ENCODE measurements around the gene PDE11A.

The PDE11A gene

GRCh38 chr2:177883177-177883576 is 189.4 kb downstream of the PDE11A start:
- Histone ChIP-seq H3K27ac (no peak overlapping the region), H3K9me3 (ENCODE audit: severe bottlenecking) (peaks cover 2% of the 10 kb centered on the region), H3K27me3 (ENCODE audit: insufficient read depth, low read depth, severe bottlenecking) (no peaks in the 10 kb centered on the region), H3K4me3 (ENCODE audit: low read depth, low read length) (no peak overlapping the region), H3K36me3 (no peaks in the 10 kb centered on the region)
- no peak for TF ChIP-seq CTCF (IDR thresholded peaks at IDR 0.05; ENCODE audit: low read depth, low read length)
- no peak for DNase-seq

- Histone ChIP-seq H3K27me3 (ENCODE audit: insufficient read depth, low read depth, severe bottlenecking) (no peaks in the 10 kb centered on the region), H3K36me3 (no peaks in the 10 kb centered on the region), H3K4me3 (ENCODE audit: low read depth, low read length) (no peak overlapping the region), H3K9me3 (ENCODE audit: severe bottlenecking) (peaks cover 2% of the 10 kb centered on the region), H3K27ac (no peak overlapping the region)
- no peak for DNase-seq
- no peak for TF ChIP-seq CTCF (IDR thresholded peaks at IDR 0.05; ENCODE audit: low read depth, low read length)
Measured at GRCh38 chr2:177882501-177882900, 190.1 kb downstream of the PDE11A start.

GRCh38 chr2:177881921-177882320 is 190.7 kb downstream of the PDE11A start:
- no peak for DNase-seq
- Histone ChIP-seq H3K4me3 (ENCODE audit: low read depth, low read length) (no peak overlapping the region), H3K27ac (no peak overlapping the region), H3K36me3 (no peaks in the 10 kb centered on the region), H3K27me3 (ENCODE audit: insufficient read depth, low read depth, severe bottlenecking) (no peaks in the 10 kb centered on the region), H3K9me3 (ENCODE audit: severe bottlenecking) (peaks cover 2% of the 10 kb centered on the region)
- no peak for TF ChIP-seq CTCF (IDR thresholded peaks at IDR 0.05; ENCODE audit: low read depth, low read length)

- peaks cover 2% of the 10 kb centered on the region for H3K9me3 ChIP-seq (ENCODE audit: severe bottlenecking)
- no peak for TF ChIP-seq CTCF (IDR thresholded peaks at IDR 0.05; ENCODE audit: low read depth, low read length)
- no peak for DNase-seq
- no peaks in the 10 kb centered on the region for H3K27me3 ChIP-seq (ENCODE audit: insufficient read depth, low read depth, severe bottlenecking)
- no peaks in the 10 kb centered on the region for H3K36me3 ChIP-seq
- H3K27ac ChIP-seq: no peak overlapping the region
- H3K4me3 ChIP-seq (ENCODE audit: low read depth, low read length): no peak overlapping the region
Measured at GRCh38 chr2:177881008-177881747, 191.4 kb downstream of the PDE11A start.

GRCh38 chr2:177880285-177880684 is 192.3 kb downstream of the PDE11A start:
- no peaks in the 10 kb centered on the region for H3K27me3 ChIP-seq (ENCODE audit: insufficient read depth, low read depth, severe bottlenecking)

More at GRCh38 chr2:177880285-177880684, 192.3 kb downstream of the PDE11A start:
- peaks cover 2% of the 10 kb centered on the region for H3K9me3 ChIP-seq (ENCODE audit: severe bottlenecking)
- no peaks in the 10 kb centered on the region for H3K36me3 ChIP-seq
- no peak for DNase-seq
- no peak for TF ChIP-seq CTCF (IDR thresholded peaks at IDR 0.05; ENCODE audit: low read depth, low read length)
- no peak overlapping the region for H3K4me3 ChIP-seq (ENCODE audit: low read depth, low read length)
- no peak overlapping the region for H3K27ac ChIP-seq

Data from WERI-Rb-1 (cell line).